GM23338 (cell line): Measurements from ENCODE around the gene GOLGA6C. TPM values are rescaled to one million over a fixed set of nuclear protein-coding genes. Genes with fewer than 3 reads are reported as not detected.

Source experiments
- ATAC-seq: fragments of 200-7000 bp; cut with Tn5 transposase; 3 replicates; pipeline ENCODE4 v1.9.1; 2020
- DNase-seq: peaks from one replicate; pipeline ENCODE4 v3.0.0-alpha.2; 2015; ENCODE audit warnings: low spot score
- H2AFZ ChIP-seq: fragments of 200-600 bp; sonication (generic); 2 replicates; pipeline ENCODE4 v1.8.0; 2016; ENCODE audit warnings: antibody characterized with exemption, mild to moderate bottlenecking, moderate library complexity
- H3F3A ChIP-seq: fragments of 200-600 bp; sonication (generic); replicated peaks from 2 replicates; pipeline ENCODE4 v1.8.0; 2017; ENCODE audit warnings: antibody characterized with exemption, mixed run types, low read depth
- H3K27ac ChIP-seq: fragments of 200-600 bp; sonication (generic); 2 replicates; pipeline ENCODE4 v1.6.1; 2016; ENCODE audit warnings: low read depth
- H3K27me3 ChIP-seq: fragments of 200-600 bp; sonication (generic); 2 replicates; pipeline ENCODE4 v1.8.0; 2016; ENCODE audit warnings: mild to moderate bottlenecking, mixed run types, moderate library complexity; ENCODE audit not compliant: insufficient read depth
- H3K36me3 ChIP-seq: fragments of 200-600 bp; sonication (generic); 2 replicates; pipeline ENCODE4 v1.8.0; 2016; ENCODE audit warnings: mild to moderate bottlenecking; ENCODE audit not compliant: insufficient read depth
- H3K4me1 ChIP-seq: fragments of 200-600 bp; sonication (generic); 2 replicates; pipeline ENCODE4 v1.8.0; 2016; ENCODE audit warnings: mild to moderate bottlenecking, moderate library complexity; ENCODE audit not compliant: insufficient read depth
- H3K4me2 ChIP-seq: fragments of 200-600 bp; sonication (generic); 2 replicates; pipeline ENCODE4 v1.7.1; 2017; ENCODE audit warnings: mixed run types
- H3K4me3 ChIP-seq: fragments of 200-600 bp; sonication (generic); 2 replicates; pipeline ENCODE4 v1.6.1; 2016; ENCODE audit warnings: mixed run types
- H3K79me2 ChIP-seq: fragments of 200-600 bp; sonication (generic); replicated peaks from 2 replicates; pipeline ENCODE4 v1.8.0; 2017; ENCODE audit warnings: mild to moderate bottlenecking; ENCODE audit not compliant: insufficient read depth
- H3K9me2 ChIP-seq: fragments of 200-600 bp; sonication (generic); 2 replicates; pipeline ENCODE4 v1.8.0; 2017; ENCODE audit not compliant: insufficient read depth
- H4K20me1 ChIP-seq: fragments of 200-600 bp; sonication (generic); replicated peaks from 2 replicates; pipeline ENCODE4 v1.8.0; 2017; ENCODE audit warnings: mild to moderate bottlenecking; ENCODE audit not compliant: insufficient read depth
- H3K27ac Mint-ChIP-seq: 2 replicates; pipeline ENCODE4 v1.8.0; 2020; ENCODE audit warnings: inconsistent platforms, mild to moderate bottlenecking, moderate library complexity, mixed read lengths
- H3K27me3 Mint-ChIP-seq: 3 replicates; pipeline ENCODE4 v1.8.0; 2022; ENCODE audit warnings: low read depth, mild to moderate bottlenecking, moderate library complexity, mixed read lengths, inconsistent platforms; ENCODE audit not compliant: insufficient read depth, poor library complexity
- H3K36me3 Mint-ChIP-seq: 3 replicates; pipeline ENCODE4 v1.8.0; 2021; ENCODE audit warnings: low read depth, mild to moderate bottlenecking, inconsistent platforms, moderate library complexity, mixed read lengths
- H3K4me1 Mint-ChIP-seq: 3 replicates; pipeline ENCODE4 v1.8.0; 2020; ENCODE audit warnings: mild to moderate bottlenecking, inconsistent platforms, mixed read lengths
- H3K4me3 Mint-ChIP-seq: 3 replicates; pipeline ENCODE4 v1.8.0; 2021; ENCODE audit warnings: moderate library complexity, mild to moderate bottlenecking, inconsistent platforms, mixed read lengths
- H3K9me3 Mint-ChIP-seq: 3 replicates; pipeline ENCODE4 v1.8.0; 2020; ENCODE audit warnings: moderate library complexity, mild to moderate bottlenecking, inconsistent platforms, mixed read lengths
- EZH2 ChIP-seq: fragments of 200-600 bp; sonication (generic); IDR thresholded peaks from one replicate; pipeline ENCODE4 v1.8.0; 2017; ENCODE audit warnings: antibody characterized with exemption, mild to moderate bottlenecking, low read depth; ENCODE audit not compliant: unreplicated experiment
- EZH2phosphoT487 ChIP-seq: fragments of 200-600 bp; sonication (generic); IDR thresholded peaks from one replicate; pipeline ENCODE4 v1.8.1; 2018; ENCODE audit warnings: antibody characterized with exemption; ENCODE audit not compliant: unreplicated experiment
- NANOG ChIP-seq: IDR thresholded peaks from 2 replicates; pipeline ENCODE4 v1.6.1; 2016; ENCODE audit warnings: antibody characterized with exemption, borderline replicate concordance
- POLR2AphosphoS5 ChIP-seq: IDR thresholded peaks from 2 replicates; pipeline ENCODE4 v1.6.1; 2016; ENCODE audit warnings: antibody characterized with exemption, low read depth
- STAT1 ChIP-seq: IDR thresholded peaks from one replicate; pipeline ENCODE4 v1.6.1; 2016; ENCODE audit warnings: antibody characterized with exemption; ENCODE audit not compliant: unreplicated experiment
- ZNF114 ChIP-seq: fragments of 250-450 bp; sonication (Bioruptor Pico); IDR thresholded peaks from 2 replicates; pipeline ENCODE4 v1.5.0; 2020; ENCODE audit warnings: mild to moderate bottlenecking, moderate library complexity
- ZNF331 ChIP-seq: fragments of 250-450 bp; sonication (Bioruptor Pico); IDR thresholded peaks from 2 replicates; pipeline ENCODE4 v1.5.0; 2020; ENCODE audit warnings: low read depth, mild to moderate bottlenecking, moderate library complexity
- polyA plus RNA-seq: library from polyadenylated mRNA; unstranded; fragments of >200 nt; fragmentation: Nextera tagmentation; extraction: Ambion mirVana; gene quantifications from 2 replicates; pipeline ENCODE4 v1.2.1, GENCODE V29; 2016
- total RNA-seq: library from RNA; depleted of rRNA; stranded (reverse); fragments of >200 nt; shearing (Covaris generic); gene quantifications from 2 replicates; pipeline ENCODE4 v1.2.3, GENCODE V29; 2014
- TF ChIP-seq, protein P1 (sequence below): IDR thresholded peaks from one replicate; pipeline ENCODE4 v1.6.1; 2018; ENCODE audit warnings: antibody characterized with exemption; ENCODE audit not compliant: unreplicated experiment
- TF ChIP-seq, protein P2 (sequence below), 2 experiments: fragments of 200-600 bp in 1 of 2; sonication (generic) in 1 of 2; conservative IDR thresholded peaks; 2 replicates each; pipeline versions ENCODE4 v1.5.1 to v1.6.1; 2016 to 2017; ENCODE audit warnings: antibody characterized with exemption in 2 of 2, low read depth in 2 of 2, mild to moderate bottlenecking in 2 of 2, moderate library complexity in 1 of 2
- TF ChIP-seq, protein P3 (sequence below): IDR thresholded peaks from 2 replicates; pipeline ENCODE4 v1.6.1; 2016; ENCODE audit warnings: antibody characterized with exemption

The GOLGA6C gene
- total and polyA plus RNA-seq, 2 experiments from 2014 or later = 0.34 to 1.3 TPM

DNA sequence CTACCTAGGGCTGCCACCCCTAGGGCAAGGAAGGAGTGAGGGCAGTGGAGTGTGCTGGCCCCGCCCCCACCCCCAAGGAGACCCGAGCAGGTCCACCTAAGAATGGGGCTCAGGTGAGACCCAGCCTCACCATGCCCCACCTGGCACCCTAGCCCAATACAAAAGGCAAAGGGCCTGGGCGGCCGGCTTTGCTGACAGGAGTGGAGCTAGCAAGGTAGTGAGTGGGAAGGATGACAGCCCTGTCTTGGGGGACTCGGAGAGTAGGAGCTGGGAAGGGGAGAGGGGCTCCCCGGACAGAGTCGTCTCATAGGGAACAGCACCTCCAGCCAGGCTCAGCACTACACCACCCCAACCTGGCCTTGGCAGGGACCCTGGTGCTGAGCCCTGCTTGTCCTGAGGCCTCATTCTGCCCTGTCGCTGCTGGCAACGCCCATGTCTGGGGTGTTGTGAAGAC is 44.3 kb upstream of the GOLGA6C start:
- Histone ChIP-seq H3K27ac (no peak overlapping the region), H3K36me3 (peaks cover 5% of the 10 kb centered on the region; the same call in 1 of the 2 replicates), H2AFZ (no peak overlapping the region), H3K4me1 (no peaks in the 10 kb centered on the region; the same call in 1 of the 2 replicates), H3F3A (no peaks in the 10 kb centered on the region), H3K4me3 (no peak overlapping the region), H3K4me2 (no peak overlapping the region), H3K27me3 (no peaks in the 10 kb centered on the region), H3K79me2 (peaks cover 16% of the 10 kb centered on the region), H3K9me2 (no peaks in the 10 kb centered on the region), H4K20me1 (peaks cover 28% of the 10 kb centered on the region)
- no peak overlapping the region for H3K4me3 Mint-ChIP-seq
- DNase-seq (no peak), ATAC-seq (peak; percentile 20)
- H3K36me3 Mint-ChIP-seq = peaks cover 29% of the 10 kb centered on the region
- peaks cover 16% of the 10 kb centered on the region for H3K27me3 Mint-ChIP-seq
- no peak overlapping the region for H3K27ac Mint-ChIP-seq
- TF ChIP-seq, protein P1, sequence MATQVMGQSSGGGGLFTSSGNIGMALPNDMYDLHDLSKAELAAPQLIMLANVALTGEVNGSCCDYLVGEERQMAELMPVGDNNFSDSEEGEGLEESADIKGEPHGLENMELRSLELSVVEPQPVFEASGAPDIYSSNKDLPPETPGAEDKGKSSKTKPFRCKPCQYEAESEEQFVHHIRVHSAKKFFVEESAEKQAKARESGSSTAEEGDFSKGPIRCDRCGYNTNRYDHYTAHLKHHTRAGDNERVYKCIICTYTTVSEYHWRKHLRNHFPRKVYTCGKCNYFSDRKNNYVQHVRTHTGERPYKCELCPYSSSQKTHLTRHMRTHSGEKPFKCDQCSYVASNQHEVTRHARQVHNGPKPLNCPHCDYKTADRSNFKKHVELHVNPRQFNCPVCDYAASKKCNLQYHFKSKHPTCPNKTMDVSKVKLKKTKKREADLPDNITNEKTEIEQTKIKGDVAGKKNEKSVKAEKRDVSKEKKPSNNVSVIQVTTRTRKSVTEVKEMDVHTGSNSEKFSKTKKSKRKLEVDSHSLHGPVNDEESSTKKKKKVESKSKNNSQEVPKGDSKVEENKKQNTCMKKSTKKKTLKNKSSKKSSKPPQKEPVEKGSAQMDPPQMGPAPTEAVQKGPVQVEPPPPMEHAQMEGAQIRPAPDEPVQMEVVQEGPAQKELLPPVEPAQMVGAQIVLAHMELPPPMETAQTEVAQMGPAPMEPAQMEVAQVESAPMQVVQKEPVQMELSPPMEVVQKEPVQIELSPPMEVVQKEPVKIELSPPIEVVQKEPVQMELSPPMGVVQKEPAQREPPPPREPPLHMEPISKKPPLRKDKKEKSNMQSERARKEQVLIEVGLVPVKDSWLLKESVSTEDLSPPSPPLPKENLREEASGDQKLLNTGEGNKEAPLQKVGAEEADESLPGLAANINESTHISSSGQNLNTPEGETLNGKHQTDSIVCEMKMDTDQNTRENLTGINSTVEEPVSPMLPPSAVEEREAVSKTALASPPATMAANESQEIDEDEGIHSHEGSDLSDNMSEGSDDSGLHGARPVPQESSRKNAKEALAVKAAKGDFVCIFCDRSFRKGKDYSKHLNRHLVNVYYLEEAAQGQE = no peak
- no peak for TF ChIP-seq EZH2
- no peak for TF ChIP-seq NANOG
- TF ChIP-seq, protein P2, sequence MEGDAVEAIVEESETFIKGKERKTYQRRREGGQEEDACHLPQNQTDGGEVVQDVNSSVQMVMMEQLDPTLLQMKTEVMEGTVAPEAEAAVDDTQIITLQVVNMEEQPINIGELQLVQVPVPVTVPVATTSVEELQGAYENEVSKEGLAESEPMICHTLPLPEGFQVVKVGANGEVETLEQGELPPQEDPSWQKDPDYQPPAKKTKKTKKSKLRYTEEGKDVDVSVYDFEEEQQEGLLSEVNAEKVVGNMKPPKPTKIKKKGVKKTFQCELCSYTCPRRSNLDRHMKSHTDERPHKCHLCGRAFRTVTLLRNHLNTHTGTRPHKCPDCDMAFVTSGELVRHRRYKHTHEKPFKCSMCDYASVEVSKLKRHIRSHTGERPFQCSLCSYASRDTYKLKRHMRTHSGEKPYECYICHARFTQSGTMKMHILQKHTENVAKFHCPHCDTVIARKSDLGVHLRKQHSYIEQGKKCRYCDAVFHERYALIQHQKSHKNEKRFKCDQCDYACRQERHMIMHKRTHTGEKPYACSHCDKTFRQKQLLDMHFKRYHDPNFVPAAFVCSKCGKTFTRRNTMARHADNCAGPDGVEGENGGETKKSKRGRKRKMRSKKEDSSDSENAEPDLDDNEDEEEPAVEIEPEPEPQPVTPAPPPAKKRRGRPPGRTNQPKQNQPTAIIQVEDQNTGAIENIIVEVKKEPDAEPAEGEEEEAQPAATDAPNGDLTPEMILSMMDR (conservative IDR thresholded peaks at IDR 0.05; ENCODE audit: low read depth in 2 of 2) = no peak
- TF ChIP-seq, protein P3, sequence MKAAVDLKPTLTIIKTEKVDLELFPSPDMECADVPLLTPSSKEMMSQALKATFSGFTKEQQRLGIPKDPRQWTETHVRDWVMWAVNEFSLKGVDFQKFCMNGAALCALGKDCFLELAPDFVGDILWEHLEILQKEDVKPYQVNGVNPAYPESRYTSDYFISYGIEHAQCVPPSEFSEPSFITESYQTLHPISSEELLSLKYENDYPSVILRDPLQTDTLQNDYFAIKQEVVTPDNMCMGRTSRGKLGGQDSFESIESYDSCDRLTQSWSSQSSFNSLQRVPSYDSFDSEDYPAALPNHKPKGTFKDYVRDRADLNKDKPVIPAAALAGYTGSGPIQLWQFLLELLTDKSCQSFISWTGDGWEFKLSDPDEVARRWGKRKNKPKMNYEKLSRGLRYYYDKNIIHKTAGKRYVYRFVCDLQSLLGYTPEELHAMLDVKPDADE = no peak
- TF ChIP-seq EZH2phosphoT487 = no peak
- no peak for TF ChIP-seq STAT1
- TF ChIP-seq ZNF114 = no peak
- TF ChIP-seq POLR2AphosphoS5 = no peak; the same call in none of the 2 replicates
- no peak for TF ChIP-seq ZNF331 (CRISPR knock-in tag)
- H3K4me1 Mint-ChIP-seq = peaks cover 33% of the 10 kb centered on the region
- H3K9me3 Mint-ChIP-seq = no peaks in the 10 kb centered on the region
